Esophagus mucosa (tissue), 1 donor: ENCODE measurements around the gene TUBA4A. TPM values are rescaled to one million over a fixed set of nuclear protein-coding genes. Genes with fewer than 3 reads are reported as not detected.
A peak's percentile ranks its signal among the peaks of the same experiment; 100 is the strongest.
"Not testable (repeated sequence)": the region's sequence is repeated elsewhere in the genome, so short reads cannot be mapped to it uniquely, and the experiment has no call there.

Source experiments
- ATAC-seq: fragments of 200-7000 bp; cut with Tn5 transposase; one replicate; pipeline ENCODE4 v1.9.1; 2020
- total RNA-seq: library from RNA; stranded (reverse); gene quantifications from one replicate; pipeline ENCODE4 v1.2.4, GENCODE V29; 2023
- donor health status: DM: yes; HTN: yes; CAD: no.

The TUBA4A gene
- total RNA-seq, 1 donor from 2014 or later = 138 TPM

- no peak for ATAC-seq
These were observed 13.2 kb upstream of the TUBA4A start for GRCh38 chr2:219266886-219267285.

GRCh38 chr2:219266232-219266631 lies 12.5 kb upstream of the TUBA4A start:
- no peak for ATAC-seq

- ATAC-seq = no peak
These were observed 7.5 kb upstream of the TUBA4A start for GRCh38 chr2:219261024-219261855.

GRCh38 chr2:219258942-219259341 lies 5.2 kb upstream of the TUBA4A start:
- not testable (repeated sequence) for ATAC-seq

GRCh38 chr2:219254590-219255201 lies 978 bp upstream of the TUBA4A start:
- no peak for ATAC-seq

GRCh38 chr2:219252900-219253752 lies 592 bp downstream of the TUBA4A start, which contains the start of gene TUBA4B:
TUBA4B (plus strand) TSS chr2:219253243; CDS start chr2:219253408, 165 bp downstream.
- ATAC-seq = peak; percentile 6

GRCh38 chr2:219252570-219252899 lies 1.2 kb downstream of the TUBA4A start:
- ATAC-seq = no peak

GRCh38 chr2:219252084-219252483 lies 1.6 kb downstream of the TUBA4A start:
- ATAC-seq = peak; percentile 27

- ATAC-seq = no peak
These were observed 2.1 kb downstream of the TUBA4A start for GRCh38 chr2:219251656-219252055.

GRCh38 chr2:219250049-219250781 lies 3.5 kb downstream of the TUBA4A start:
- ATAC-seq = no peak

- ATAC-seq = peak; percentile 79
These were observed 4.3 kb downstream of the TUBA4A start for GRCh38 chr2:219249203-219249980.

- ATAC-seq = no peak
These were observed 4.9 kb downstream of the TUBA4A start for GRCh38 chr2:219248845-219249202.

GRCh38 chr2:219247678-219248642 lies 5.8 kb downstream of the TUBA4A start:
- ATAC-seq = no peak

- no peak for ATAC-seq
These were observed 7.2 kb downstream of the TUBA4A start for GRCh38 chr2:219246559-219246958.

GRCh38 chr2:219245899-219246230 lies 7.9 kb downstream of the TUBA4A start:
- no peak for ATAC-seq

- ATAC-seq = peak; percentile 56
These were observed 8.4 kb downstream of the TUBA4A start, which contains the start of the genes GLB1L and STK16 for GRCh38 chr2:219245148-219245898. GLB1L (minus strand) TSS chr2:219245444; CDS start chr2:219243573, 1,871 bp downstream. STK16 (plus strand) TSS chr2:219245479; CDS start chr2:219246000, 521 bp downstream.

GRCh38 chr2:219244789-219245147 lies 8.9 kb downstream of the TUBA4A start:
- no peak for ATAC-seq

- no peak for ATAC-seq
These were observed 10.4 kb downstream of the TUBA4A start for GRCh38 chr2:219243291-219243761.

- ATAC-seq = no peak
These were observed 19.4 kb downstream of the TUBA4A start for GRCh38 chr2:219234331-219234730.
